PC-3 (cell line): ENCODE data around the gene C7orf57.

Experiments
- CTCF ChIP-seq: fragments of 300-600 bp; sonication (generic); conservative IDR thresholded peaks from 2 replicates; pipeline ENCODE4 v1.5.1; 2017; ENCODE audit warnings: antibody characterized with exemption, low read depth, mild to moderate bottlenecking, low read length
- EZH2 ChIP-seq: fragments of 300-600 bp; sonication (generic); IDR thresholded peaks from one replicate; pipeline ENCODE4 v1.6.1; 2017; ENCODE audit warnings: antibody characterized with exemption, mild to moderate bottlenecking, low read length; ENCODE audit not compliant: unreplicated experiment
- EZH2phosphoT487 ChIP-seq: fragments of 300-600 bp; sonication (generic); IDR thresholded peaks from 2 replicates; pipeline ENCODE4 v1.6.1; 2018; ENCODE audit warnings: mild to moderate bottlenecking, antibody characterized with exemption, low read length, borderline replicate concordance

- peak; percentile 13; the same call in 1 of the 2 replicates for TF ChIP-seq CTCF
- TF ChIP-seq EZH2 = no peak
- no peak for TF ChIP-seq EZH2phosphoT487
Measured at GRCh38 chr7:48090095-48090805, 54.9 kb downstream of the C7orf57 start.
